Testis (tissue), 2 donors: ENCODE data around the gene IKZF1.

Experiments used
- POLR2A ChIP-seq: fragments of 450-650 bp; IDR thresholded peaks from one replicate; pipeline ENCODE4 v1.6.1; 2017; ENCODE audit warnings: antibody characterized with exemption, mild to moderate bottlenecking, moderate library complexity
- TF ChIP-seq, protein P1 (sequence below), 3 experiments: fragments of 450-650 bp in 2 of 3; fragments of 200-600 bp in 1 of 3; sonication (generic) in 1 of 3; IDR thresholded peaks; one replicate each; pipeline ENCODE4 v1.5.1; 2016 to 2019; ENCODE audit warnings: antibody characterized with exemption in 3 of 3, mild to moderate bottlenecking in 2 of 3, moderate library complexity in 1 of 3

DNA sequence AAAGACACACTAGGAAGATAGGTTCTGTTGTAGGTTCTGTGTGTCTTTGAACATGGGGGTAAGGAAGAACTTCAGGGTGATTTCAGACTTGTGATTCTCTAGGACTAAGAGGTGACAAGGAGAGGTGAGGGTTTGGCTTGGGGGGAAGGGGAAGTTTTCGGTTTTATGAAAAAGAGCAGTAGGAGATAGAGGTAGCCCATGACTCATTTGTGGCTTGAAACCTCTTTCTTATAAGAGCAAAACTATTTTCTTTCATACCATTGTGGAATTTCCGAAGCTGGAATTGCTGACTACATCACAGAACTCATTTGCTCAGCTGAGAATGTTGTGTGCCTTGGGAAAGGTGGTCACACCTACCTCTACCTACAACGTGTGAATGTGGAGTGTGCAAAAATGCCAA lies 39.6 kb upstream of the IKZF1 start:
- TF ChIP-seq, protein P1, sequence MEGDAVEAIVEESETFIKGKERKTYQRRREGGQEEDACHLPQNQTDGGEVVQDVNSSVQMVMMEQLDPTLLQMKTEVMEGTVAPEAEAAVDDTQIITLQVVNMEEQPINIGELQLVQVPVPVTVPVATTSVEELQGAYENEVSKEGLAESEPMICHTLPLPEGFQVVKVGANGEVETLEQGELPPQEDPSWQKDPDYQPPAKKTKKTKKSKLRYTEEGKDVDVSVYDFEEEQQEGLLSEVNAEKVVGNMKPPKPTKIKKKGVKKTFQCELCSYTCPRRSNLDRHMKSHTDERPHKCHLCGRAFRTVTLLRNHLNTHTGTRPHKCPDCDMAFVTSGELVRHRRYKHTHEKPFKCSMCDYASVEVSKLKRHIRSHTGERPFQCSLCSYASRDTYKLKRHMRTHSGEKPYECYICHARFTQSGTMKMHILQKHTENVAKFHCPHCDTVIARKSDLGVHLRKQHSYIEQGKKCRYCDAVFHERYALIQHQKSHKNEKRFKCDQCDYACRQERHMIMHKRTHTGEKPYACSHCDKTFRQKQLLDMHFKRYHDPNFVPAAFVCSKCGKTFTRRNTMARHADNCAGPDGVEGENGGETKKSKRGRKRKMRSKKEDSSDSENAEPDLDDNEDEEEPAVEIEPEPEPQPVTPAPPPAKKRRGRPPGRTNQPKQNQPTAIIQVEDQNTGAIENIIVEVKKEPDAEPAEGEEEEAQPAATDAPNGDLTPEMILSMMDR (IDR thresholded peaks at IDR 0.05): no peak
- no peak for TF ChIP-seq POLR2A
